B cell (primary cell): ENCODE measurements around the gene TMEM250.

Source experiments
- CTCF ChIP-seq: fragments of 200-600 bp; IDR thresholded peaks from one replicate; pipeline ENCODE4 v1.8.0; 2022; ENCODE audit warnings: antibody characterized with exemption, mild to moderate bottlenecking
- EZH2 ChIP-seq: IDR thresholded peaks from 2 replicates; pipeline ENCODE4 v1.6.1; 2012; ENCODE audit warnings: borderline replicate concordance, low read depth, mild to moderate bottlenecking, moderate library complexity, low read length; ENCODE audit not compliant: insufficient read depth, poor library complexity, severe bottlenecking

- TF ChIP-seq CTCF (no peak), EZH2 (no peak)
These were observed 20.5 kb downstream of the TMEM250 start for GRCh38 chr9:136098210-136098609.
